GM10266 (cell line): ENCODE measurements around the gene ULK4.

ENCODE experiments used
- DNase-seq: peaks from one replicate; pipeline ENCODE4 v3.0.0; 2012; ENCODE audit errors: extremely low spot score
- CTCF ChIP-seq: IDR thresholded peaks from 2 replicates; pipeline ENCODE4 v1.5.1; 2012; ENCODE audit warnings: mild to moderate bottlenecking, low read depth; ENCODE audit not compliant: control insufficient read depth, insufficient read depth; ENCODE audit errors: missing control alignments

The ULK4 gene

GRCh38 chr3:41932464-41932863, 29.4 kb downstream of the ULK4 start:
- no peak for TF ChIP-seq CTCF
- DNase-seq = no peak

GRCh38 chr3:41920406-41920965, 41.4 kb downstream of the ULK4 start:
- TF ChIP-seq CTCF = no peak
- no peak for DNase-seq

GRCh38 chr3:41915353-41915752, 46.5 kb downstream of the ULK4 start:
- no peak for TF ChIP-seq CTCF
- DNase-seq = no peak

- no peak for DNase-seq
- TF ChIP-seq CTCF = no peak
Observed at GRCh38 chr3:41912280-41912679, 49.6 kb downstream of the ULK4 start.

GRCh38 chr3:41907330-41908073, 54.4 kb downstream of the ULK4 start:
- no peak for TF ChIP-seq CTCF
- no peak for DNase-seq

- no peak for DNase-seq
- no peak for TF ChIP-seq CTCF
Observed at GRCh38 chr3:41900265-41900664, 61.6 kb downstream of the ULK4 start.

- DNase-seq = no peak
- no peak for TF ChIP-seq CTCF
Observed at GRCh38 chr3:41898631-41899030, 63.3 kb downstream of the ULK4 start.
